H1 (cell line): ENCODE measurements around the gene IL1RAP. TPM values are rescaled to one million over a fixed set of nuclear protein-coding genes. Genes with fewer than 3 reads are reported as not detected.

ENCODE experiments used
- CTCF ChIA-PET: fragments of 300-600 bp; sonication (Branson Sonifier 250); formaldehyde crosslinking; loops from one replicate; lab custom pipeline; 2021; ENCODE audit not compliant: partially characterized antibody; lab: Charles Lee
- POLR2A ChIA-PET: fragments of 300-600 bp; sonication (Branson Sonifier 250); formaldehyde crosslinking; loops from one replicate; lab custom pipeline; 2021; ENCODE audit warnings: inconsistent platforms; ENCODE audit not compliant: partially characterized antibody; lab: Charles Lee
- DNase-seq, 2 experiments: peaks; one replicate each; pipeline versions ENCODE4 v3.0.0 to v3.0.0-alpha.2; 2010 to 2022; ENCODE audit warnings: low spot score in 2 of 2, low read depth in 1 of 2, mixed read lengths in 1 of 2
- FAIRE-seq: peaks from 2 replicates; lab custom pipeline; 2011; peaks lifted over from hg19 to GRCh38; lab: Jason Lieb, UNC
- H2AFZ ChIP-seq: 2 replicates; pipeline ENCODE4 v1.8.1; 2012; ENCODE audit warnings: low read length, inconsistent platforms
- H2AK5ac ChIP-seq: 2 replicates; pipeline ENCODE4 v1.6.1; 2013; ENCODE audit warnings: low read depth, low read length
- H2BK120ac ChIP-seq: replicated peaks from 2 replicates; pipeline ENCODE3; 2013; ENCODE audit warnings: low read depth, low read length, inconsistent platforms
- H2BK12ac ChIP-seq: 2 replicates; pipeline ENCODE4 v1.6.1; 2013; ENCODE audit warnings: low read depth, low read length
- H2BK15ac ChIP-seq: 2 replicates; pipeline ENCODE4 v1.6.1; 2013; ENCODE audit warnings: low read length
- H2BK20ac ChIP-seq: 2 replicates; pipeline ENCODE4 v1.6.1; 2013; ENCODE audit warnings: low read length
- H2BK5ac ChIP-seq: 2 replicates; pipeline ENCODE4 v1.6.1; 2013; ENCODE audit warnings: low read depth, low read length
- H3K14ac ChIP-seq: 2 replicates; pipeline ENCODE4 v1.6.1; 2013; ENCODE audit warnings: inconsistent platforms; ENCODE audit not compliant: insufficient read length
- H3K18ac ChIP-seq: 2 replicates; pipeline ENCODE4 v1.6.1; 2013; ENCODE audit warnings: low read length; ENCODE audit errors: extremely low read depth
- H3K23ac ChIP-seq: 2 replicates; pipeline ENCODE4 v1.6.1; 2013; ENCODE audit warnings: inconsistent platforms; ENCODE audit not compliant: insufficient read length
- H3K23me2 ChIP-seq: 2 replicates; pipeline ENCODE4 v1.6.1; 2013; ENCODE audit warnings: low read depth, low read length
- H3K27ac ChIP-seq: 2 replicates; pipeline ENCODE4 v1.6.1; 2011; ENCODE audit warnings: low read depth, low read length, inconsistent platforms
- H3K27me3 ChIP-seq, 4 experiments: replicated peaks in 1 of 4; 1 replicate in 1 of 4; 2 replicates in 3 of 4; pipeline versions ENCODE4 v1.6.1 to v1.8.1; 2011 to 2013; ENCODE audit warnings: low read length in 3 of 4, mild to moderate bottlenecking in 3 of 4, inconsistent platforms in 2 of 4, mixed read lengths in 2 of 4, moderate library complexity in 1 of 4; ENCODE audit not compliant: control insufficient read depth in 3 of 4, insufficient read depth in 3 of 4; ENCODE audit errors: extremely low read depth in 1 of 4
- H3K36me3 ChIP-seq, 4 experiments: 2 replicates each; pipeline versions ENCODE4 v1.6.1 to v1.8.1; 2011 to 2013; ENCODE audit warnings: mild to moderate bottlenecking in 4 of 4, low read length in 3 of 4, moderate library complexity in 2 of 4, control low read depth in 1 of 4, inconsistent platforms in 1 of 4; ENCODE audit not compliant: insufficient read depth in 4 of 4, control insufficient read depth in 2 of 4
- H3K4ac ChIP-seq: replicated peaks from 2 replicates; pipeline ENCODE3; 2013; ENCODE audit warnings: low read length, low read depth, mixed read lengths, inconsistent platforms; ENCODE audit not compliant: insufficient read length
- H3K4me1 ChIP-seq, 4 experiments: replicated peaks in 1 of 4; 1 replicate in 1 of 4; 2 replicates in 3 of 4; pipeline versions ENCODE4 v1.6.1 to v1.8.1; 2011 to 2013; ENCODE audit warnings: low read length in 3 of 4, inconsistent platforms in 2 of 4, mixed read lengths in 1 of 4; ENCODE audit not compliant: insufficient read depth in 4 of 4, control insufficient read depth in 3 of 4
- H3K4me2 ChIP-seq, 2 experiments: 2 replicates each; pipeline versions ENCODE4 v1.6.1 to v1.8.1; 2011 to 2013; ENCODE audit warnings: low read depth in 2 of 2, low read length in 2 of 2, control low read depth in 1 of 2, inconsistent platforms in 1 of 2, mild to moderate bottlenecking in 1 of 2; ENCODE audit not compliant: insufficient read depth in 1 of 2
- H3K4me3 ChIP-seq, 4 experiments: fragments of 200-600, 300-600 bp in 1 of 4; sonication (generic), shearing (Covaris generic), sonication (Bioruptor Twin) in 1 of 4; 2 replicates each; pipeline versions ENCODE4 v1.5.1 to v1.8.1; 2011 to 2016; ENCODE audit warnings: low read length in 4 of 4, low read depth in 3 of 4, control low read depth in 2 of 4, inconsistent platforms in 2 of 4, mild to moderate bottlenecking in 2 of 4, mixed read lengths in 1 of 4, moderate library complexity in 1 of 4; ENCODE audit not compliant: insufficient read depth in 2 of 4; ENCODE audit errors: extremely low read depth in 1 of 4
- H3K56ac ChIP-seq: replicated peaks from 2 replicates; pipeline ENCODE3; 2013; ENCODE audit warnings: low read depth, mild to moderate bottlenecking, mixed read lengths, low read length, inconsistent platforms; ENCODE audit not compliant: insufficient read length
- H3K79me1 ChIP-seq: 2 replicates; pipeline ENCODE4 v1.6.1; 2013; ENCODE audit warnings: low read depth, low read length, control low read depth
- H3K79me2 ChIP-seq, 2 experiments: 2 replicates each; pipeline versions ENCODE4 v1.6.1 to v1.8.1; 2012 to 2013; ENCODE audit warnings: low read length in 2 of 2, mild to moderate bottlenecking in 2 of 2, inconsistent platforms in 1 of 2; ENCODE audit not compliant: insufficient read depth in 2 of 2, control insufficient read depth in 1 of 2
- H3K9ac ChIP-seq, 4 experiments: replicated peaks in 1 of 4; 1 replicate in 1 of 4; 2 replicates in 3 of 4; pipeline versions ENCODE4 v1.6.1 to v1.8.1; 2011 to 2013; ENCODE audit warnings: low read depth in 3 of 4, low read length in 3 of 4, control low read depth in 2 of 4, mild to moderate bottlenecking in 2 of 4, moderate library complexity in 2 of 4, inconsistent platforms in 1 of 4; ENCODE audit errors: extremely low read depth in 1 of 4
- H3K9me3 ChIP-seq, 2 experiments: 2 replicates each; pipeline versions ENCODE4 v1.6.1 to v1.8.1; 2012 to 2013; ENCODE audit warnings: mild to moderate bottlenecking in 2 of 2, moderate library complexity in 2 of 2, control low read depth in 1 of 2, inconsistent platforms in 1 of 2, low read depth in 1 of 2, low read length in 1 of 2, mixed read lengths in 1 of 2; ENCODE audit not compliant: insufficient read depth in 2 of 2
- H4K20me1 ChIP-seq, 2 experiments: replicated peaks in 1 of 2; 2 replicates each; pipeline versions ENCODE3 to v1.8.1; 2011 to 2013; ENCODE audit warnings: inconsistent platforms in 2 of 2, low read length in 2 of 2, mild to moderate bottlenecking in 1 of 2; ENCODE audit not compliant: insufficient read depth in 2 of 2, control insufficient read depth in 1 of 2
- H4K5ac ChIP-seq: 2 replicates; pipeline ENCODE4 v1.6.1; 2013; ENCODE audit warnings: low read length, low read depth, mixed read lengths, inconsistent platforms; ENCODE audit not compliant: insufficient read length
- H4K8ac ChIP-seq: 2 replicates; pipeline ENCODE4 v1.8.0; 2013; ENCODE audit warnings: mild to moderate bottlenecking, moderate library complexity, low read length, inconsistent platforms; ENCODE audit not compliant: insufficient read depth; ENCODE audit errors: extremely low read depth
- H4K91ac ChIP-seq: replicated peaks from 2 replicates; pipeline ENCODE3; 2013; ENCODE audit warnings: low read length, mixed read lengths, inconsistent platforms; ENCODE audit not compliant: insufficient read length
- ATF3 ChIP-seq: IDR thresholded peaks from 2 replicates; pipeline ENCODE4 v1.6.1; 2011; ENCODE audit warnings: low read depth, mild to moderate bottlenecking, low read length; ENCODE audit not compliant: insufficient read depth
- CBX8 ChIP-seq: fragments of 300-800, 300-1000 bp; sonication (generic); IDR thresholded peaks from 2 replicates; pipeline ENCODE4 v1.7.1; 2016; ENCODE audit warnings: low read depth, low read length, borderline replicate concordance
- KDM1A ChIP-seq: fragments of 200-600, 300-600 bp; sonication (generic); IDR thresholded peaks from 2 replicates; pipeline ENCODE4 v1.7.1; 2016; ENCODE audit warnings: mild to moderate bottlenecking, low read length, borderline replicate concordance
- POU5F1 ChIP-seq: IDR thresholded peaks from 2 replicates; pipeline ENCODE4 v1.6.1; 2011; ENCODE audit warnings: low read depth, mild to moderate bottlenecking, low read length, moderate library complexity
- SRF ChIP-seq: IDR thresholded peaks from 2 replicates; pipeline ENCODE4 v1.6.1; 2011; ENCODE audit warnings: mild to moderate bottlenecking, low read depth, low read length, moderate library complexity
- SUZ12 ChIP-seq: fragments of 200-600 bp; sonication (generic); IDR thresholded peaks from 2 replicates; pipeline ENCODE4 v1.6.1; 2012; ENCODE audit warnings: mild to moderate bottlenecking, inconsistent platforms, low read length, moderate library complexity, mixed read lengths
- YY1 ChIP-seq: IDR thresholded peaks from 2 replicates; pipeline ENCODE4 v1.6.1; 2011; ENCODE audit warnings: low read depth, mild to moderate bottlenecking, low read length
- polyA plus RNA-seq, 7 experiments: library from polyadenylated mRNA; depleted of rRNA in 3 of 7; stranded (reverse) in 5 of 7; unstranded in 2 of 7; fragments of >200 nt in 5 of 7; fragments of 200-250 nt in 2 of 7; gene quantifications; 1 replicate in 5 of 7; 2 replicates in 1 of 7; 4 replicates in 1 of 7; pipeline versions ENCODE4 v1.2.1 to v1.2.3, GENCODE V29; 2011 to 2013; ENCODE audit warnings: missing spikeins in 2 of 7, mixed read lengths in 2 of 7
- total RNA-seq: library from RNA; stranded (reverse); fragmentation: NEBNext Ultra II Directional; extraction: Animal tissue kit (Norgen Biotek cat#: 25700); gene quantifications from 2 replicates; pipeline ENCODE4 v1.2.1, GENCODE V29; 2021

IL1RAP gene
- total and polyA plus RNA-seq, 2 of the 8 experiments (the other 6 are each of a cell fraction or from before 2014, with no cell fraction given), result 2.4 to 3.9 TPM

DNA sequence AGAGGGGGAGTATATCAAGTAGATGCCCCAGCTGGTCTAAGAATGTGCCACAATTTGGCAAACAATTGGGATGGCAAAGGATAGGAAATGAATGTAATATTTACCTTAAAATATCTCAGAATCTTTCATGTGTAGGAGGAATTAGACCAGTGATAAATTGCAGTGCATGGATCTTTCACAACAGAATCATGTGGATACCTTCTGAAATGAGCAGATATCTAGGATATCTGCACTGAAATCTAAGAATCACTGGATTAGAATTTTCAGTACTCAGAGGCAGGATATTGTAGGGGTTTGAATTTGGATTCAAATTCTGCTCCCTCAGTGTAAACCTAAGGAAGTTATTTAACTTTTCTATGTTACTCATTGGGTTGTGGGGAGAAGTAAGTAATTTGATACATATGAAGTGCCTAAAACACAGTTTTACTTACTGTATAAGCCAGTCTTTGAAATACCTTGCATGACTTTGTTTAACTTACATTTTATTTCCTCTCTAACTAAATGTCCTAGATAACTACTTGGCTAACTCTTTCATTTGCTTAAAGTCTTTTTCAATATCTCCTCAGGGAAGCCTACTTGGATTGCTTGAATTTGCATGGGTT is 8.8 kb downstream of the IL1RAP start:
- H3K4ac ChIP-seq, result no peak overlapping the region
- no peaks in the 10 kb centered on the region for H3K36me3 ChIP-seq
- FAIRE-seq (no peak), DNase-seq (no peak)
- no peaks in the 10 kb centered on the region for H3K27me3 ChIP-seq
- no peak overlapping the region for H2BK15ac ChIP-seq
- H3K4me2 ChIP-seq, result no peak overlapping the region
- H4K20me1 ChIP-seq, result no peaks in the 10 kb centered on the region
- H3K18ac ChIP-seq, result no peak overlapping the region
- no peak overlapping the region for H3K27ac ChIP-seq
- no peaks in the 10 kb centered on the region for H3K4me1 ChIP-seq
- H3K9ac ChIP-seq, result no peak overlapping the region
- H3K79me1 ChIP-seq, result no peaks in the 10 kb centered on the region; the same call in 1 of the 2 replicates
- POLR2A ChIA-PET, result no interaction called here
- no peak overlapping the region for H3K4me3 ChIP-seq
- H2BK120ac ChIP-seq, result no peak overlapping the region
- no peak overlapping the region for H3K56ac ChIP-seq
- CTCF ChIA-PET, result no interaction called here
- no peaks in the 10 kb centered on the region for H3K79me2 ChIP-seq
- no peak overlapping the region for H2AFZ ChIP-seq
- no peak overlapping the region for H3K14ac ChIP-seq
- no peak overlapping the region for H4K5ac ChIP-seq
- H4K8ac ChIP-seq, result no peak overlapping the region
- H2AK5ac ChIP-seq, result no peak overlapping the region
- H4K91ac ChIP-seq, result no peak overlapping the region
- no peak overlapping the region for H3K23ac ChIP-seq
- H2BK5ac ChIP-seq, result no peak overlapping the region
- no peaks in the 10 kb centered on the region for H3K9me3 ChIP-seq
- no peak overlapping the region for H2BK20ac ChIP-seq
- no peak overlapping the region for H2BK12ac ChIP-seq
- peaks cover 2% of the 10 kb centered on the region; the same call in 1 of the 2 replicates for H3K23me2 ChIP-seq
- no peak for TF ChIP-seq KDM1A
- TF ChIP-seq POU5F1, result no peak
- no peak for TF ChIP-seq SRF
- TF ChIP-seq ATF3, result no peak
- TF ChIP-seq YY1, result no peak
- no peak for TF ChIP-seq SUZ12
- no peak for TF ChIP-seq CBX8
